Measurements from ENCODE around the gene C2orf42. TPM values are rescaled to one million over a fixed set of nuclear protein-coding genes. Genes with fewer than 3 reads are reported as not detected.
A peak's percentile ranks its signal among the peaks of the same experiment; 100 is the strongest.
"Not testable (repeated sequence)": the region's sequence is repeated elsewhere in the genome, so short reads cannot be mapped to it uniquely, and the experiment has no call there.

C2orf42 gene
- total RNA-seq (2014; rRNA removed), result 13.5 and 18.8 TPM in 2 replicates
- 7.3 TPM for polyA plus RNA-seq (2012)

DNA sequence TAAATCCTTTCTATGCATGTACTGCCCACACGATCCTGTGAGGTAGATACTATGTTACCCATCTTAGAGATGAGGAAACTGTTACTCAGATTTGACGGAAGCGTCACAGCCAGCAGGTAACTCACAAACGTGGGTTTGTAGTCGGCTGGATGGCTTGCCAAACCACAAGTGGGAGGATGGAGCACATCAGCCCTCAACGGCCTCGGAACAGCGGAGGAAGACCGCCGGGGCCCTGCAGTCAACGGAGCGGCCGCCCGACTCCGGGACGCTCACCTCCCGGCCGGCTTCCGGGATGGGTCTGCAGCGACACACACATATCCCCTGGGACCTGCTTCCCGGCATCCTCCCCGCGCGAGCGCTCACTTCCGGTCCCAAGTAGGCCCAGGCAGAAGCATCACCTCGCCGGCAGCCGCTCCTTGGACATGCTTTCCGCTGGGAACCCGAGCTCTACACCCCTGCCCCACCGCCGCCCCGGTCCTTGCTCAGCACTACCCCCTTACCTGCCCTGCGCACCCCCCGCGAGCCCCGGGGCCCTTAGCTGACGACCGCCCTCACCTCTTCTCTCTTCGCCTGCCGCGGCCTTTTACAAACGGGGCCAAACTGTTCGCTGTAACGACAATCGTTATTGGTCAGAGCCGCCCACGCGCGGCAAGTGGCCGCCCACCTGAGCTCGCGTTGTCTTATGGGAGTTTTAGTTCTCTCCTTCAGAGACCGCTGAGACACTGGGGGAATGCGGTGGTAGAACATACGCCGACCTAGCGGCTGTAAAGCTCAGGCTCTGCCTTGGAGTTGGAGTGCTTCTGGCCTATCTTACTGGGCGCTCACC, at the start of gene C2orf42:
Gene C2orf42 (minus strand): TSS at position 602 of the 826 bp plus-strand sequence. CDS start 9,034 bp downstream, outside the sequence.
- DNase-seq (ENCODE audit: low read depth), result peak; percentile 97

DNA sequence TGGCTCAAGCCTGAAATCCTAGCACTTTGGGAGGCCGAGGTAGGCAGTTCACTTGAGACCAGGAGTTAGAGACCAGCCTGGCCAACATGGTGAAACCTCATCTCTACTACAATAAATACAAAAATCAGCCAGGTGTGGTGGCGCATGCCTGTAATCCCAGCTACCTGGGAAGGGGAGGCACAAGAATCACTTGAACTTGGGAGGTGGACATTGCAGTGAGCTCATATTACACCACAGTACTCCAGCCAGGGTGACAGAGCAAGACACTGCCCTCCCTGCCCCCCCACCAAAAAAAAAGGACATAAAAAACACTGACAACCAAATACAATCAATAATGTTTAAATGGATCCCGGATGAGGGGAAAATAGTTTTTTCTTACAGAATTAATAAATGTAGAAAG, 49.8 kb upstream of the C2orf42 start:
- no peak for DNase-seq (ENCODE audit: low read depth)

DNA sequence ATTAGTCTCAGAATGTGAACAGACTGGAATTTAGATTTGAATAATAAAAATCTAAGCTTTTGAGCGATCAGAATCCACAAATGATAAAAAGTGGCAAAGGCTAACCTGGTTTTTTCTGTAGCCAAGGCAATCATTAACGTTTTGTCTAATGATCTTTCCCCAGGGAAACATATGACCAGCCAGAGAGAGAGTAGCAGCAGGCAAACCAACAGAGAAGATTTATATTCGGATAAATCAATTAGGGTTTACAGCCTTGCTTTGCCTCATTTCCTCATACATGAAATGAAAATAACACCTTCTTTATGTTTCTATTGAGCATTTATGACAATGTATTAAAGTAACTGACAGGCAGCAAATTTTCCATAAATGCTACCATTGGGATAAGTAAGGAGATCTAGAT, 43.1 kb upstream of the C2orf42 start:
- no peak for DNase-seq (ENCODE audit: low read depth)

DNA sequence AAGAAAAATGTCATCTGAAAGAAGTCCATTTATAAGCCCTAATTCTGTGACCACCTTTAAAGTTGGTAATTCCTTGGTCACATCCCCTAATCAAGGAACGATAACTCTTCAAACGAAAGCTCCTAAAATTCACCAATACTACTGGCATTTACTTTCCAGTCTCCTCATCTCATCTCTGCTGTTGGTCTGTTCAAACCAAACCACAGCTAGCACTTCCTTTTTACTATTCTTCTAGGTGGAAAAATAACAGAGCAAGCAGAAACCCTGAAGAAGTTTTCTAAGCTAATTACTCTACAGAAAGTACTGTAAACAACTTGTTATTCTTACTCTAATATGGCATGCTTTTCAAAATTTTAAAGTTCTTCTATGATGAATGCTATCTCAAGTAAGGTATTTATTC, 36.0 kb upstream of the C2orf42 start:
- no peak for DNase-seq (ENCODE audit: low read depth)

DNA sequence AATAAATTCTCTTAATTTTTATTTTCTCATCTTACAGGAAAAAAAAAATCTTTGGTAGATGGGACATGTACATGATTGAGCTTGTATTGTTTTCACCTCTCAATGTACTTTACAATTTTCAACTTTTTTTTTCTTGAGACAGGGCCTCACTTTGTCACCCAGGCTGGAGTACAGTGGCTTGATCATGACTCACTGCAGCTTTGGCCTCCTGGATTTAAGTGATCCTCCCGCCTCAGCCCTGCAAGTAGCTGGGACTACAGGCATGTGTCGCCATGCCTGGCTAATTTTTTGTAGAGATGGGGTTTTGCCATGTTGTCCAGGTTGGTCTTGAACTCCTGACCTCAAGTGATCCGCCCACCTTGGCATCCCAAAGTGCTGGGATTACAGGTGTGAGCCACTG, 32.5 kb upstream of the C2orf42 start:
- DNase-seq (ENCODE audit: low read depth), result peak; percentile 31

DNA sequence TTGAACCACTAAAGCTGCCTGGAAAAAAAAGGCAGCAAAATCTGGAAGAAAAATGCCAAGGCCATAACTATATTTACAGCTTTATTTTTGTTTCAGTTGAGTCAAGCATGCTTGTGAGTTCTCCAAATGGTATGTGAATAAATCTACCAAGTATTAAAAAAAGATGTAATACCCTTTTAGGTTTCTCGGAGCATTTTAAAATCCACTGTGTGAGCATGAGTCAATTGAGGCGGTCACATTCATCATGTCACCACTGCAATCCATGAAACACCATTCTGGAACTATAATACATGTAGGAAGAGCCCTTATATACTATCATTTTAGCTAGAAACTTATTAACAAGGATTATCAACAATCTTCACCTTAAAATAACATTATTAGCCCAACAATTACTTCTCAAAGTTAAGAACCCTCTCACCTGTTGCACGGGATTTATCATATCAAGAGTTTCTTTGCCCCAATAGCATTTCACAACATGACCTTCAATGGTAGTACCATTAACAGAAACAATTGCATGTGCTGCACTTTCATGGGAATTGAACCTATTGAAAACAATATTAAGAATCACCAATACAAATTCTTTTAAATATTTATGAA, 24.2 kb upstream of the C2orf42 start:
- DNase-seq (ENCODE audit: low read depth), result peak; percentile 68

DNA sequence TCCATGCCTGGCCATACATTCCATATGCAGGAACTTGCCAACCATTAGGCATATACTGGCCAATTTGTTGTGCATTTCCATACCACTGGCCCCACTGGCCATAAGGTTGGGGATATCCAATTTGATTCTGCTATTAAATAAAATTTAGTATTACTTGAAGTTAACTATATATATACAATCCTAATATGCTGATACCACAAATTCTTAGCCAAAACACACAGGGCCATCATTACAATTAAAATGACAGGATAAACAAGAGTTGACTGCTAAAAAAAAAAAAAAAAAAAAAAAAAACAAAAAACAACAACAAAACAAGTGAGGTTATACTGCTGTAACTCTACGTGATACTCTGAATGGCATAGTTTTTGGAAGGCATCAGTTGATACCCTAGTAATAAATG, 23.5 kb upstream of the C2orf42 start:
- no peak for DNase-seq (ENCODE audit: low read depth)

DNA sequence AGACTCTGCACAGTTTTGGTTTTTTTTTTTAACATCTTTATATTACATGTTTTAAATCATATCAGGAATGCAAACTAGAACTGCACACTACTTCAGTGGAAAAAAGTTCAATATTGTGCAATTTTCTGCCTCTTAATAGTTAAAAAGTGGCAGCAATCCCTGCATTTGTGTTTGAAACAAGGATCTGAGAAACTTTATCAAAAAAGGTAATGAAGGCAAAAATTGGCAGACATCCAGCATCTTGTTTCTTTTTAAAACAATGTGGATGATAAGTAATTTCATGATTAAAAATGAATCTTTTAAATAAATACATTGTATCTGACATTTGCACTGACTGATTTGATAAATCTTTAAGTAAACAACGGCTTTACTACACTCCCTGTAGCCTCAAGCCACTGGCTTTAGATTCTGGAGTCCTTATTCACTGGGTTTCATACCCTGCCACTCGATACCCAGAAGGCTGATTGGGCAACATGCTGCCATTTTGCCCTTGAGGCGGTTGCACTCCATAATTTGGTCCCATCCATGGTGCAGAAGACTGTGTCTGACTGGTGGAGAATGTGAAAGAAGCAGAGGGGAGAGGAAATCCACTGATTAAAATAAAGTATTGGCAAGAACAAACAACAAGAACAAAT, 21.6 kb upstream of the C2orf42 start:
- DNase-seq (ENCODE audit: low read depth), result no peak

DNA sequence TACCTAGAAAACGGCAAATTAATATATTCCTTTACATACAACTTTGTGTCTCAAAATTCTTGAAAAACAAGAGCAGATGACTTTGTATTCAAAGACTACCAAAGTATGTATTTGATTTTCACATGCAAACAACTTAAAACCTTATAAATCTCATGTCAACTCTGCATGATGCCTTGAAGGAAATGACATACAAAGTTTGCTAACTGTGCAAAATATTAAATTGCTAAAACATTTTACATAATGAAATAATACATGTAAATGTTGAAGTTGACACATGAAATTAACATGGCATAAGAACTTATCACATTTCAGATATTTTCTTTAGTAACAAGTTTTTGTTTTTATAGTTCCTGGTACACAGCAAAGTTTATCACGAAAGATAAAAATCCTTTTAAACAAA, 20.8 kb upstream of the C2orf42 start:
- DNase-seq (ENCODE audit: low read depth), result no peak

DNA sequence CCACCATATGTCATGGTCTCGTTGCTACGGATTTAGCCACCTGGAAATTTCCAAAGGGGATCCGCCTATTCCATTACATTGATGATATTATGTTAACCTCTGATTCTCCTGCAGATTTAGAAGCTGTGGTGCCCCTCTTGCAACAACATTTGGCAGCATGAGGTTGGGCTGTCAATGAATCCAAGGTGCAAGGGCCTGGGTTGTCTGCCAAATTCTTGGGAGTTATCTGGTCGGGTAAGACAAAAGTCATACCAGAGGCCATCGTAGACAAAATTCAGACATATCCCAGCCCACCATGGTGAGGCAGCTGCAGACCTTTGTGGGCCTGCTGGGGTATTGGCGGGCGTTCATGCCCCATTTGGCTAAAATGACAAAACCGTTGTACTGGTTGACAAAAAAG, 13.6 kb upstream of the C2orf42 start:
- no peak for DNase-seq (ENCODE audit: low read depth)

DNA sequence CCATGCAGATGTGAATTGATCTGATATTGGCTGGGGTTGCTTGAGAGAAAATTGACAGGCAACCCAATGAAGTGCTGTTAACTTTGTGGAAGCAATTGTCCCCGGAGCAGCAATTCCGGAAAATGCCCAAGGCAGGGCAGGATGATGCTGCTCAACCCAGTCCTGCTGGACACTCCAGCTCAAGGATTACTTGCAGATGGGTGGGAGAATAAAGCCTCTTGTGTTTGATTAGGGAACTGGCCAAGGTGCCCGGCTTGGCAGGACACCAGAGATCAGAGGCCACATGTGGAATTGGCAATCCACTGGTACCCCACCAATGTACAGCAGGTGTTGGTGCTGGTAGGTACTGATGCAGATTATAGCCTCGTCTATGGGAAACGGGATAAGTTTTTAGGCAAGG, 12.3 kb upstream of the C2orf42 start:
- DNase-seq (ENCODE audit: low read depth), result no peak

DNA sequence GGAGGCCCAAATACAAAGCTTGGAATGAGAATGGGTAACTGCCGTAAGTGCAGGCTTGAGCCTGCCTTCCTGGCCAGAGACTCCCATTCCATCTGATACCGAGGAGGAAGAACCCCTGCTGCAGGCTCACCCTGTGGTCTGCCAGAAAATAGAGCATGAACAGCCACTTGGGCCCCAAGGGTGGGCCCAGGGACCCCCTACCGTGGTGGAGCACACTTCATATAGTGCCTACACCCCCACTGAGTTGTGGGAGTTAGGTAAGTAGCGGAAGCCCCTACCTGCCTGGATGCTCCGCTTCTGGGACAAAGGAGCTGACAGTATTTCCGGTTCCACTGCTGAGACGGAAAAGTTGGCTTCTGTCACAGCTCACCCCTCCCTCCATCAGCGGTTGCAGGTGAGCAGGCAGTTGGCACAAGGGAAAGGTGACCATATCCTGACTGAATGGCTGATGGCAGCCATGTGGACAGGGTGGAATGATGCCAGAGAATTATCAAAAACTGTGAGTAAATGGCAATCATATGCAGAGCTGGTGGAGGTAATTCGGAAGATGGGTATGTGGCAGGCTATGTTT, 11.5 kb upstream of the C2orf42 start:
- DNase-seq (ENCODE audit: low read depth), result no peak

DNA sequence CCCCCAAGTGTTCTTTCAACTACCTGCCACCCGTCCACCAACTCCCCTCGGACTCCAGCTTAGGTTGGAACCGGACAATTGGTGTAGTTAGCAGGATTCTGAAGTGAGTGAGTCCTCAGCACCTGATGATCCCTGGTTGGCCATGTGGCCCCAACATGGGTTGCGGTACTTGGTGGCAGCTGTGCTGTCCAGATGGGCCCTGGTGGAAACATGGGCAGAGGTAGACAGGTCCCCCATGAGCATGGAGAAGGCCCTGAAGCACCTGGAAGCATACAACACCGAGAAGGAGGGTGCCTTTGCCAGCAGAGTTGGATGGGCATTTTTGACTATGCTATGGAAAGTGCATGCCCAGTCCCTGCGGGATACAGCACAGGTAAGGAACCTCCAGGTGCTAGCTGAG, 11.0 kb upstream of the C2orf42 start:
- no peak for DNase-seq (ENCODE audit: low read depth)

DNA sequence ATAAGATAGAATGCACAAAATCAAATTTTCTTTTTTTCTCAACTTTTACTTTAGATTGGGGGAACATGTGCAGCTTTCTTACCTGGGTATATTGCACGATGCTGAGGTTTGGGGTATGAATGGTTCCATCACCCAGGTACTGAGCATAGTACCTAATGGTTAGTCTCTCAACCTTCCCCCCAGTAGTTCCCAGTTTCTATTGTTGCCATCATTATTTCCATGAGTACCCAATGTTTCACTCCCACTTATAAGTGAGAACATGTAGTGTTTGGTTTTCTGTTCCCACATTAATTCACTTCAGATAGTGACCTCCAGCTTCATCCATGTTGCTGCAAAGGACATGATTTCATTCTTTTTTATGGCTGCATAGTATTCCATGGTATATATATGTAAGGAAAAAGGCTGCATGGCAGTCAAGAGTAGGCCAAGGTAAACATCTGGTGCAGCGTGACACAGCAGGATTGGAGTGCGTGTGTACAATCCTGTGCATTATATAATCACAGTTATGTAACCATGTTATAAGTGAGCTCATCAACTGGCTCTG, 10.5 kb upstream of the C2orf42 start:
- DNase-seq (ENCODE audit: low read depth), result no peak

DNA sequence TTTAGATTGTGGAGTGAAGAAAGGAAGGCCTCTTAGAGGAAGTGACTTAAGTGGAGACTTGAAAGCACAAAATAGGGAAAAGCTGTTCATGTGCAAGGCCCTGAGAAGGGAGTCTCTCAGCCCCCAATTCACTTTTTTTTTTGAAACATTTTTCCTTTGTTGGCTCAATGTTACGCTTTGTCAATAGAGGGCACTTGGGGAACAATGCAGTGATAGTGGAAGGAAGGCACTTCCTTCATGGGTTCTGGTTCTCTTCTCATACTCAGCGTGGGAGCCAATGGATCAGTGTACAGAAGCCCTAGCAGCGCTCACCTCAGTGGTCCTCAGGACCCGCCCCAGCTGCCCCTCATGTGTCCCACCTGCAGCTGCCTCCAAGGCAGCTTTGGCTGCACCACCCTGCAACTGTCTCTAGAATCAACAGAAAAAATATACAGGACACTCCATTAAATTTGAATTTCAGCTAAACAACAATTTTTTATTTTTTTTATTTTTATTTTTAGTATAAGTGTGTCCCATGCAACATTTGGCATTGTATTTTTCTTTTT, 8.6 kb upstream of the C2orf42 start:
- no peak for DNase-seq (ENCODE audit: low read depth)

DNA sequence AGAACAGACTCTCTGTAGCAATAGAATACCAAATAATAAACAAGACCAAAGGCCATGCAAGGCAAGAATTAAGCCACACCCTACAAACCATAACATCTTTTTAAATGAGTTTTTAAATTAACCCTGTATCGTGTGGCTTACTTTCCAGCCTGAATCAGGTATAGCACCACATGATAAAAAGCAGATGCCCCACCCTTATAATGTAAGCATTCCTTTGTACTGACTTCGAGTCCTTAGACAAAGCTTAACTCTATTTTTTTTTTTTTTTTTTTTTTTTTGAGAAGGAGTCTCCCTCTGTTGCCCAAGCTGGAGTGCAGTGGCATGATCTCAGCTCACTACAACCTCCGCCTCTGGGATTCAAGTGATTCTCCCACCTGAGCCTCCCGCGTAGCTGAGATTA, 1.7 kb upstream of the C2orf42 start:
- DNase-seq (ENCODE audit: low read depth), result no peak

DNA sequence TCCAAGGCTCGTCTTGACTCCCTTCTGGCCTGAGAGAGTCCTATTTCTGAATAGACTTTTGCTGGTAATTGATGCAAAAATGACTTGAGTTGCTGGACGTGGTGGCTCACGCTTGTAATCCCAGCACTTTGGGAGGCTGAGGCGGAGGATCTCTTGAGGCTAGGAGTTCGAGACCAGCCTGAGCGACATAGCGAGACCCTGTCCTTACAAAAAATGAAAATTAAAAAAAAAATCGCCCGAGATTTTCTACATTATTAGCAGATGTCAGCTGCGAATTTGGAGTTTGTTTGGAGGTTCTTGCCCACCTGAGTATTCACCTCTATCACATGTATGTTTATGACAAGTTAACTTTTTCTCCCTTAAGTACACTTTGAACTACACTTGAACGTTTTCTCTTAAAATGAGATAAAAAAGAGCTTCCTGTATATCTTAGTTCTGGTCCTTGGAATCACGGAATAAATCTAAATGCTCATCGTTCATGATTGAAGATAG, 471 bp upstream of the C2orf42 start:
- DNase-seq (ENCODE audit: low read depth), result no peak

DNA sequence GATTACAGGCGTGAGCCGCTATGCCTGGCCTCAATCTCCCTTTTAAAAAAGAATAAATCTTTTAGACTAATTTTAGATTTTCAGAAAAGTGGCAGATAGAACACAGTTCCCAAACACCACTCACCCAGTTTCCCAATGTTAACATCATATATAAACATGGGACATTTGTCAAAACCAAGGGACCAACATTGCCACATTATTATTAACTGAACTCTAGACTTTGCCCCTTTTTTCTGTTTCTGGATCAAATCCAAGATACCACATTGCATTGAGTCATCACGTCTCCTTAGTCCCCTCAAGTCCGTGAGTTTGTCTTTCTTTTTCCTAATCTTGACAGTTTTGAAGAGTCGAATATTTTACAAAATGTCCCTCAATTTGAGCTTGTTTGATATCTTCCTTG, 2.4 kb downstream of the C2orf42 start:
- DNase-seq (ENCODE audit: low read depth), result no peak

DNA sequence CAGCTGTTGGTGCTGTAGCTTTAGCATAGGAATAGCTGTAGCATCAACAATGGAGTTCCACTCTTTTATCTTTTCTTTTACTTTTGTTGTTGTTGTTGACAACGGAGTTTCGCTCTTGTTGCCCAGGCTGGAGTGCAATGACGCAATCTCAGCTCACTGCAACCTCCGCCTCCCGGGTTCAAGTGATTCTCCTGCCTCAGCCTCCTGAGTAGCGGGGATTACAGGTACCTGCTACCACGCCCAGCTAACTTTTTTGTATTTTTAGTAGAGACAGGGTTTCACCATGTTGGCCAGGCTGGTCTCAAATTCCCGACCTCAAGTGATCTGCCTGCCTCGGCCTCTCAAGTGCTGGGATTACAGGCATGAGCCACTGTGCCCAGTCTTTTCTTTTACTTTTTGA, 3.6 kb downstream of the C2orf42 start:
- not testable (repeated sequence) for DNase-seq (ENCODE audit: low read depth)

DNA sequence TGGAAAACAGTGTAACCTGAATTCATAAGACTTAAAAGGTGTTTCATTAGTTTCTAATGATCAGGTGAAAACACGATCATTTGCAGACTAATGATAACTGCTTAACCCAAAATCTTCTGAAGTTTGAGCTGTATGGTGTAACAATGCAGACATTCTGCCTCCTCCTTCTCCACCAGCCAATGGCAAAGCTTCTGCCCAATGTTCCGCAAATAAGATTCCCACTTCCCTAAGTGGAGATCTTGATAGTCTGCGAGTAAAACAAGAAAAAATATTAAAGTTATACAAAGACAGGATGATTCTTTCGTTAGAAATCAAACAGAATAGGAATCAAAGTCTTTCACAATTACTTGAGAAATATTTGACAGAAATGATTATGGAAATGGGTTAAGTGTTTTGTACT, 8.1 kb downstream of the C2orf42 start:
- no peak for DNase-seq (ENCODE audit: low read depth)

DNA sequence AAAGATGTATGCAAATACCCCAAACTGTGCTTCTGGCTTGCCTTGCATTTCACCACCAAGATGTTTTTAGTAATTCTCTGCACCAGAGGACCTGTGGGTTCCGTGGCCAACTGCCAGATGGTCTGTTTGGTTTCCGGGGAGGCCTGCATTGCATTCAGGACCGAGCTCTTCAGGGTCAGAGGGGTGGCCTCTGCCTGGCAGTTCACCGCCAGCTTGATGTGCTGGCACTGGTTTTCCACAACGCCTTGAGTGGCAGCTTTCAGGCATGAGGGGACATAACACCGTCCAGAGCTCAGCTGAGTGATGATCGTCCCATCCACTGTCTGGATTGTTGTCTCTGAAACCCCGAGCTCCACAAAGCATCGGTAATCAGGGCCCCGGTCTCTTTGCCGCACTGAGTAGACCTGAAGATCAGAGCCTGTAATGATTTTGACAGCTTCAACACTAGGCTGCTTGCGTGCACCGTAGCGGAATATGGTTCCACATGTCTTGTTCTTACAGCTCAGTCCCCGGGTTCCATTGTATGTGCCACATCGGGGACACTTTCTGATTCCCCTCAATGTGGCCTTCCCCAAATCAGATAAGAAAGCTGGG, 9.4 kb downstream of the C2orf42 start:
- no peak for DNase-seq (ENCODE audit: low read depth)

Measured in LHCN-M2 (cell line).